Measurements from ENCODE around the gene LAMP5.

- TF ChIP-seq, protein P1, sequence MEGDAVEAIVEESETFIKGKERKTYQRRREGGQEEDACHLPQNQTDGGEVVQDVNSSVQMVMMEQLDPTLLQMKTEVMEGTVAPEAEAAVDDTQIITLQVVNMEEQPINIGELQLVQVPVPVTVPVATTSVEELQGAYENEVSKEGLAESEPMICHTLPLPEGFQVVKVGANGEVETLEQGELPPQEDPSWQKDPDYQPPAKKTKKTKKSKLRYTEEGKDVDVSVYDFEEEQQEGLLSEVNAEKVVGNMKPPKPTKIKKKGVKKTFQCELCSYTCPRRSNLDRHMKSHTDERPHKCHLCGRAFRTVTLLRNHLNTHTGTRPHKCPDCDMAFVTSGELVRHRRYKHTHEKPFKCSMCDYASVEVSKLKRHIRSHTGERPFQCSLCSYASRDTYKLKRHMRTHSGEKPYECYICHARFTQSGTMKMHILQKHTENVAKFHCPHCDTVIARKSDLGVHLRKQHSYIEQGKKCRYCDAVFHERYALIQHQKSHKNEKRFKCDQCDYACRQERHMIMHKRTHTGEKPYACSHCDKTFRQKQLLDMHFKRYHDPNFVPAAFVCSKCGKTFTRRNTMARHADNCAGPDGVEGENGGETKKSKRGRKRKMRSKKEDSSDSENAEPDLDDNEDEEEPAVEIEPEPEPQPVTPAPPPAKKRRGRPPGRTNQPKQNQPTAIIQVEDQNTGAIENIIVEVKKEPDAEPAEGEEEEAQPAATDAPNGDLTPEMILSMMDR (IDR thresholded peaks at IDR 0.05; ENCODE audit: poor library complexity, severe bottlenecking), result no peak
- no peak for TF ChIP-seq POLR2AphosphoS5 (IDR thresholded peaks at IDR 0.05)
- no peak for TF ChIP-seq EP300 (conservative IDR thresholded peaks at IDR 0.05; ENCODE audit: poor library complexity, severe bottlenecking)
- no peak for TF ChIP-seq EZH2 (IDR thresholded peaks at IDR 0.05; ENCODE audit: borderline replicate concordance, insufficient read depth, low read length, poor library complexity, severe bottlenecking)
- no peak for TF ChIP-seq REST (IDR thresholded peaks at IDR 0.05; ENCODE audit: borderline replicate concordance)
Observed at GRCh38 chr20:9485614-9486340, 28.6 kb upstream of the LAMP5 start.
